ENCODE data around the gene HIVEP3.

GRCh38 chr1:41571041-41571440 is 347.7 kb downstream of the HIVEP3 start:
- TF ChIP-seq CTCF (IDR thresholded peaks at IDR 0.05; ENCODE audit: borderline replicate concordance, extremely low read depth, low read length, poor library complexity, severe bottlenecking) (no peak), EZH2 (IDR thresholded peaks at IDR 0.05; ENCODE audit: borderline replicate concordance, low read depth, low read length, severe bottlenecking) (no peak)

Data from DND-41 (cell line).